Measurements from ENCODE around the gene GNB5.

DNA sequence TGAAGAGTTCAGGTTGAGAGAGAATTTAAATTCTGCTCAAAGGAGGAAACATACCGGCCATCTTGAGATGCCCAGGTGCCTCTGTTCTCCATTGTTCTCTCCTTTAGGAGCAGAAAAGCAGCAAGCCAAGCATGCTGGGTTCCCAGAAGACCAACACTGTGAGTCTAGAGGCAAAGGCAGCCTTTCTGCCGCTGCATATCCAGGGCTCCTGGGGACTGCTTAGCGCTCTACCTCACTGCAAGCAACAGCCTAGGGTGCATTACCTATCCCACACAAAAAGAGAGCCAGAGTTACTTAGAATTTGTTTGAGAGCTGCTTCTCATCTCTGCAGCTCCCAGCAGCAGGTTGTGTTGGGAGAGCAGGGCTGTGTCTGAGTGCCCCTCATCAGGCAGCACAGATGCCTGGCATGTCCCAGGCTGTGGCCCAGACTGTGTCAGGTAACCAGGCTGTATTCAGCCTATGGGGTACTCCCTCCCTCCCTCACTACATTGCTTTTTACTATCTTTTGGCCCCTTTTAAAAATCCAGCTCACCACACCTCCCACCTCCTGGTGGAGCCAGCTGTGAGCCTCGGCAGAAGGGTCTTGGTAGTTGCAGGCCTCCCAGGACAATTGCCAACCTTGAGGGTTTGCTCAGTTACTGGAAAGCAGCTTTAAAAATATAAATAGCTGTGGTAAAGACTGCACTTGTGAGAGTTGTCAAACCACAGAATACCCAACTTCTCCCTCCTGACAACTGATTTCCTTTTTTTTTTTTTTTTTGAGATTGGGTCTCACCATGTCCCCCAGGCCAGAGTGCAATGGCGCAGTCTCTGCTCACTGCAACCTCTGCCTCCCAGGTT lies 108.8 kb downstream of the GNB5 start:
- no peak for TF ChIP-seq GATA2 (IDR thresholded peaks at IDR 0.05; ENCODE audit: low read depth, low read length)
- no peak for TF ChIP-seq GATA3 (IDR thresholded peaks at IDR 0.05; ENCODE audit: low read depth, low read length)

All from SH-SY5Y (cell line).